ENCODE data around the gene ZNF574.
"Not testable (repeated sequence)": the region's sequence is repeated elsewhere in the genome, so short reads cannot be mapped to it uniquely, and the experiment has no call there.

ZNF574 gene

DNA sequence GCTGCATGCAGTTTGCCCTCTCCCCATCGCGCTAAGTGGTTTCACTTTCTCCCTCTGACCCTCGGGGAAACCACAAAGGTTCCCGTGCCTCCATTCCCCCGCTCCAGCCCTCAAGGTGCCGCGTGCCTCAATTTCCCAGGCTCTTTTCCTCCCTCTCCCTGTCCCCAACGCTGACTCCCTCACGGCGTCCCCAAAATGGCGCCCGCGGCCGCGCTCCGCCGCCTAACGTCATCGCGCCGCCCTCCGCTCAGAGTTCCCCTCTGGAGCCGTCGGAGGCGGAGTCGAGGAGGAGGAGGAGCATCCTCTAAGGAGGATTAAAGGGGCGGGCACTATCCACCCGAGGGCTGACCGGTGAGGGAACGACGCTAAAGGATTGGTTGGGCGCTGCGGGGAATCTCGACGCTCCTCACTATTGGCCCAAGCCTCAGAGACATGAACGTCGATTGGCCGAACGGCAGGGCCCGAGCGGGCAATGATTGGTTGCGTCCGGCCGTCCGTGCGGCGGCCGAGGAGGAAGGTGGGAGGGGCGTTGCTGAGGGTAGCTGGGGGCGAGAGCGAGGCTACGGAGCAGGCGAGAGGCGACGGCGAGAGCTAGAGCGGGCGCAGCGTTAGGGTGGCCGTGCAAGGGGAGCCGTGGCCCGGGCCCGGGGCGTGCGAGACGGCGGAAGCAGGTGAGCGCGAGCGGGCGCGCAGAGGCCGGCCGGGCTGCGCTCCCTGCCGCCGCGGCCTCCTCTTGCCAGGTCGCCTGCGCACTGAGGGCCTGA lies at the start of gene ZNF574:
Gene ZNF574, plus strand, starts transcription at position 551 of the 764 bp plus-strand sequence. CDS start 2,441 bp downstream, outside the sequence.
- peak; percentile 97 for DNase-seq (ENCODE audit: low spot score)

- DNase-seq (ENCODE audit: low spot score) = no peak
Observed at GRCh38 chr19:42028304-42029216, 47.4 kb upstream of the ZNF574 start.

DNA sequence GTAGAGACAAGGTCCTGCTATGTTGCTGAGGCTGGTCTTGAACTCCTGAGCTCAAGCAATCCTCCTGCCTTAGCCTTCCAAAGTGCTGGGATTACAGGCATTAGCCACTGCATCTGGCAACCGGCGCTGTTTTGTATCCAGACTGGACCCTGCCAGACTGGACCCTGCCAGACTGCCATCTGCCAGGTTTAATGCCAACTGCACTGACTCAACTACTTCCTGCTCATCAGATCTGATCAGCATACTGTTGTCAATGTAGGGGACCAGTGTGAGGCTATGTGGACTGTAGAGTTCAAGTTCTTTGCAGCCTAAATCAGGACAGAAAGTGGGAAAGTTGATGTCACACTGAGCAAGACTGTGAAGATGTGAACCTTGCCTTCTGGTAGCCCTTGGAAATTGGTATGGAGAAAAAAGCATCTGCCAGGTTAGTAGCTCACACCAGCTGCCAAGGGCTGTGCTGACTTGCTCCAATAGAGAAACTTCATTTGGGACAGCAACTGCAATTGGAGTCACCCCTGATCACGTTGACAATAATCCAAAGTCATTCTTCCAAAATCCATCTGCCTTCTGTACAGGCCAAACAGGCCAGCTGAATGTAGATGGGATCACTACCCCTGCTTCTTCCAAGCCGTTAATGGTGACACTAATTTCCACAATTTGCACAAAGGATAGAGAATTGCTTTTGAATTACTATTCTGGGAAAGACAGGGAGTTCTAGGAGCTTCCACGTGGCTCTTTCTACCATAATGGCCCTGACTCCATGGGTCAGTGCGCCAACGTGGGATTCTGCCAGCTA lies 45.1 kb upstream of the ZNF574 start:
- no peak for DNase-seq (ENCODE audit: low spot score)

- peak; percentile 99 for DNase-seq (ENCODE audit: low spot score)
Observed at GRCh38 chr19:42032431-42032830, 43.5 kb upstream of the ZNF574 start.

- no peak for DNase-seq (ENCODE audit: low spot score)
Observed at GRCh38 chr19:42033413-42033812, 42.6 kb upstream of the ZNF574 start.

- DNase-seq (ENCODE audit: low spot score) = peak; percentile 88
Observed at GRCh38 chr19:42034640-42035391, 41.1 kb upstream of the ZNF574 start.

- no peak for DNase-seq (ENCODE audit: low spot score)
Observed at GRCh38 chr19:42037649-42038048, 38.3 kb upstream of the ZNF574 start.

- no peak for DNase-seq (ENCODE audit: low spot score)
Observed at GRCh38 chr19:42038666-42039065, 37.3 kb upstream of the ZNF574 start.

DNA sequence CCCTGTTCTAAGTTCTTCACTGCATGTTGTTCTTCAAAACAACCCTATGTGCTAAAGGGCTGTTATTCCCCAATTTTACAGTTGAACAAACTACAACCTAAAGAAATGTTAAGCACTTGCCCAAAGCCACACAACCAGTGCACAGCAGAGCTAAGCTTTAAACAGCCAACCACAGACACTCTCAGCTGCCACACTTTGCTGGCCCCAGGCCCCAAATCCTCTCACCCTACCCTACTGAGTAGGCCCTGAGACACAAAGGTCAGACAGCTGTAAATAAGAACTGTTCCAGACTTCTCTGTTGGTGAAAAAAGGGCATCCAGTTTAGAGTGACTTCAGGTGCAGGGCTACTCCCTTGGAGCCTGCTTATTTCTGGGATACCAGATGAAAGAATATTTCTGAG lies 35.9 kb upstream of the ZNF574 start:
- DNase-seq (ENCODE audit: low spot score) = no peak

DNA sequence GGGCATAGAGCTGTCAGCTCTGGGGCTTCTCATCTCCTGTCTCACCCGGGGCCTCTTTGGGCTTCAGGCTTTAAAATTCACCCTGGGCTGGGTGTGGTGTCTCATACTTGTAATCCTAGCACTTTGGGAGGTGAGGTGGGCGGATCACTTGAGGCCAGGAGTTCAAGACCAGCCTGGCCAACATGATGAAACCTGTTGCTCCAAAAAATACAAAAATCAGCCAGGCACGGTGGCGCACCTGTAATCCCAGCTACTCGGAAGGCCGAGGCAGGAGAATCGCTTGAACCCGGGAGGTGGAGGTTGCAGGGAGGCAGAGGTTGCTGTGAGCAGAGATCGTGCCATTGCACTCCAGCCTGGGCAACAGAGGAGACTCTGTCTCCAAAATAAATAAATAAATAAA lies 35.5 kb upstream of the ZNF574 start:
- DNase-seq (ENCODE audit: low spot score) = not testable (repeated sequence)

DNA sequence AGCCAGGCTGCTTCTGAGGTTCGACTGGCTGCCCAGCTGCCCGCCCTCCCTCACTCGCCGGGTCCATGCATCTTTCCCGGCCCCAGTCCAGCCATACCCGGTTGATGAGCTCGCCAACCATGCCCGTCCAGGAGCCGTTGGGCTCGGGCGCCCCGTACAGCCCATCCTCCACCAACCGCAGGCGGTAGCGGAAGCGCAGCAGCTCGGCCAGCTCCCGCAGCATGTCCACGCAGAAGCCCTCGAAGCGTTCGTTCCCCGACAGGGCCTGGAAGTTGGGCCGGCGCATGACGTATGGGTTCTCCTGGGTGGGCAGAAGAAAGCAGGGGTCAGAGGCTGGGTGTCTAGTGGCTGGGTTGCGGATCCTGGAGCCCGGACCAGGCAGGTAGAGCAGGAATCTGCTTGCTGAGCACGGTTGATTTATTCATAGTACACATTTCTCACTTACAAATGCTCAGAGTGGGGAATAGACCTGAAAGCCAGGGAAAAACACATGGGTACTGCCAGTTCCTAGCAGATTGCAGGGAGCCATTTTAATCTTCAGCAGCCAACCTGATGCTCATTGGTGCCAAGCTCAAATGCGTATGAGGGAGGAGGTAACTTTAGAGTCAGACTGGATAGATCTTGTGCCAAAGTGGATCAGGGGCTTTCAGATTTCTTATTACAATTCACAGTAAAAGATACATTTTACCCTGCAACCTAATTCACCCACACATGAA lies 33.4 kb upstream of the ZNF574 start:
- no peak for DNase-seq (ENCODE audit: low spot score)

DNA sequence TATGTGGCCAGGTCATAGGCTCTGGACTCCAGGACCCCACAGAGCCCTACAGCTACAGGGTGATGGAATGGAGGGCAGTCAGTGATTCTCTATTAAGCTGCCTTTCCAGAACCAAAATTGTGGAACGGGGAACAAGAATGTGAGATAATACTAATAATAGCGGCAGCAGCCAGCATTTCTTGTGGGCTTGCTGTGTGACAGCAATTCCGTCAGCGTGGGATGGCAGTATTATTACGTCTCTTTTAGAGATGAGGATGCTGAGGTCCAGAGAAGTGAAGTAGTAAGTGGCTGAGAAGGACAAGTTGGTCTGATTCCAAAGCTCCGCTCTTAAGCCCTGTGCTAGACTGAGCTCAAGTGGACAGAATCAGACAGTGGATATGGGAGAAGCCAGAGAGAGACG lies 30.4 kb upstream of the ZNF574 start:
- no peak for DNase-seq (ENCODE audit: low spot score)

DNA sequence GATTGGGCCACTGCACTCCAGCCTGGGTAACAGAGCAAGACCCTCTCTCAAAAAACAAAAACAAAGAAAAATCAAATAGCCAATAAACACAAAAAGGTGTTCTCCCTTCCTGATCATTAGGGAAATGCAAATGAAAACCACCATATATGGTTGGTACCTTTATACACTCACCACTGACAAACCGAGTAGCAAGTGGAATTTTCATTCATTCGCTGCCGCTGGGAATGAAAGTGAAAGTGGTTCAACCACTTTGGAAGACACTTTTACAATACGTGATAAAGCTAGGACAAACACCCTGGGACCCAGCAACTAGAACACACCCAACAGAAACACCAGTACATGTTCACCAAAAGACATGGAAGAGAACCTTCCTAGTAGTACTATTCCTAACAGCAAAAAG lies 27.0 kb upstream of the ZNF574 start:
- peak; percentile 21 for DNase-seq (ENCODE audit: low spot score)

- DNase-seq (ENCODE audit: low spot score) = no peak
Observed at GRCh38 chr19:42051166-42052115, 24.5 kb upstream of the ZNF574 start.

DNA sequence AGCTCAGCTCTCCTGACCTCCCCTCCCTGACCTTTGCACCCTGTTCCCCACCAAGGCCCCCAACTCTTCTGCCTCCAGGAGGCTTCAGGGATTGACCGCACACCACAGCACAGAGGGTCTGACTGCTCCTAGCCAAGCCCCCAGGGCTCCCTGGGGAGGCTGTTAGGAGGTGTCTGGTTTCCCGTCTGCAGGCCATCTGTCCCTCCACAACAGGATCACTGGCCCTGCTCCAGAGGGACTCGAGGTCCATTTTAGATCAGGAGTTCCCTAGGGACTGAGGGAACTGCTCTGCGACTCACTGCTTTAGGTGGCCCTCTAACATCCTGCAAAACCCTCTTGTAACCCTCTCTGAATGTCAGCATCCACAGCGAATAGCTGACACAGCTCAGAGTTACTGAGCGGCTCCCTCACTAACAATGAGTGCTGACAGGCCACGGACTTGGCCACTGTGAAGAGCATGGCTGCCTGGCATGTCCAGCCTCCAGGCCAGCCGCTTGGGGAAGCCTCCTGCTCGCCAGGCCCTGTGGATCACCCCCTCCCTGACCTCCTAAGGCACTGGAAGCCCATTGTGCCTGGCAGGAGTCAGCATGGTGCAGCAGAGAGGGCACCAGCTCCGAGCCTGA lies 23.6 kb upstream of the ZNF574 start:
- no peak for DNase-seq (ENCODE audit: low spot score)

- DNase-seq (ENCODE audit: low spot score) = no peak
Observed at GRCh38 chr19:42053037-42053935, 22.7 kb upstream of the ZNF574 start.

DNA sequence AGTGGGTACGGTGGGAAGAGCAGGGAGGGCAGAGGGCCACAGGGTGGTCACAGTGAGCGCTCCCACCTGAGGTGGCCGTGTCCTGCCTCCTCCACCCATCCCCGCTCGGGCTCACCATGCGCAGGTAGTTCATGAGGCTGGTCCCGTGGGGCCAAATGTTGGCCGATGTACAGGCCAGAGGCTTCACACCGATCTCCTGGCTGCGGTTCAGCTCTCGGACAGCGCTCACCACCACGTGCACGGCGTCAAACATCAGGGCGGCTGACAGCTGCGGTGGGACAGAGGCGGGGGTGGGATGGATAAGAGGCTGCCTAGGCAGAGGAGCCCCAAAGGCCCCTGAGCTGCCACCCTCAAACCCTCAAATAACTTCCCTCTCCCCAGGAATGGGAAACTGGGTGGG lies 21.8 kb upstream of the ZNF574 start:
- DNase-seq (ENCODE audit: low spot score) = no peak

GRCh38 chr19:42057846-42058245 lies 18.1 kb upstream of the ZNF574 start:
- no peak for DNase-seq (ENCODE audit: low spot score)

Data from COLO829 (cell line).